Astrocyte (in vitro differentiated cells and primary cell): ENCODE measurements around the gene PRKAR2A.

ENCODE experiments used
- EZH2 ChIP-seq: IDR thresholded peaks from 2 replicates; pipeline ENCODE4 v1.6.1; 2012; ENCODE audit warnings: mild to moderate bottlenecking, low read length, inconsistent platforms; ENCODE audit not compliant: insufficient read depth
- TF ChIP-seq, protein P1 (sequence below): IDR thresholded peaks from 2 replicates; pipeline ENCODE4 v1.5.1; 2011; ENCODE audit warnings: low read depth, mild to moderate bottlenecking, inconsistent platforms, low read length, moderate library complexity; ENCODE audit not compliant: insufficient read depth

DNA sequence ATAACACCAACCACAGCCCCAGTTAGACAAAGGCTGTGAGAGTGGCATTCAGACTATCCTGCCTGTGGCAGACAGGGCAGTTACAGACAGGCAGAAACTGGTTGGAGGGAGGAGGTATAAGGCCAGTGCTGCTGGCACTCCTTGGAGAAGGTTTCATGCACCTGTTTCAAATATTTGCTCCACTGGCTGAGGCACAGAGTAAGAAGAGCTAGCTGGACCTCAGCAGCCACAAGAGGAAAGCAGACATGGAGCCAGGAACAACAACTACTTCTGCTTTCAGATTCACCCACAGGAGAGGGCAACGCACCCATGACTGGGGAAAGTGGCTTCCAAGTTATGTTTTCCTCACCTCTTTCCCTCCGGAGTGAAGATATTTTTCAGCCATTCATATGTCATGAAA is 11.5 kb upstream of the PRKAR2A start:
- TF ChIP-seq, protein P1, sequence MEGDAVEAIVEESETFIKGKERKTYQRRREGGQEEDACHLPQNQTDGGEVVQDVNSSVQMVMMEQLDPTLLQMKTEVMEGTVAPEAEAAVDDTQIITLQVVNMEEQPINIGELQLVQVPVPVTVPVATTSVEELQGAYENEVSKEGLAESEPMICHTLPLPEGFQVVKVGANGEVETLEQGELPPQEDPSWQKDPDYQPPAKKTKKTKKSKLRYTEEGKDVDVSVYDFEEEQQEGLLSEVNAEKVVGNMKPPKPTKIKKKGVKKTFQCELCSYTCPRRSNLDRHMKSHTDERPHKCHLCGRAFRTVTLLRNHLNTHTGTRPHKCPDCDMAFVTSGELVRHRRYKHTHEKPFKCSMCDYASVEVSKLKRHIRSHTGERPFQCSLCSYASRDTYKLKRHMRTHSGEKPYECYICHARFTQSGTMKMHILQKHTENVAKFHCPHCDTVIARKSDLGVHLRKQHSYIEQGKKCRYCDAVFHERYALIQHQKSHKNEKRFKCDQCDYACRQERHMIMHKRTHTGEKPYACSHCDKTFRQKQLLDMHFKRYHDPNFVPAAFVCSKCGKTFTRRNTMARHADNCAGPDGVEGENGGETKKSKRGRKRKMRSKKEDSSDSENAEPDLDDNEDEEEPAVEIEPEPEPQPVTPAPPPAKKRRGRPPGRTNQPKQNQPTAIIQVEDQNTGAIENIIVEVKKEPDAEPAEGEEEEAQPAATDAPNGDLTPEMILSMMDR: no peak
- no peak for TF ChIP-seq EZH2
